OCI-LY7 (cell line): ENCODE data around the gene USHBP1.

Experiments used
- EZH2phosphoT487 ChIP-seq: fragments of 200-600 bp; sonication (generic); IDR thresholded peaks from 2 replicates; pipeline ENCODE4 v1.6.1; 2018; ENCODE audit warnings: low read depth, borderline replicate concordance, mild to moderate bottlenecking, mixed run types, antibody characterized with exemption, low read length, moderate library complexity, mixed read lengths
- TF ChIP-seq, protein P1 (sequence below): fragments of 200-600 bp; sonication (generic); conservative IDR thresholded peaks from 2 replicates; pipeline ENCODE4 v1.5.1; 2014; ENCODE audit warnings: mild to moderate bottlenecking, antibody characterized with exemption, low read length, moderate library complexity, mixed read lengths

- TF ChIP-seq, protein P1, sequence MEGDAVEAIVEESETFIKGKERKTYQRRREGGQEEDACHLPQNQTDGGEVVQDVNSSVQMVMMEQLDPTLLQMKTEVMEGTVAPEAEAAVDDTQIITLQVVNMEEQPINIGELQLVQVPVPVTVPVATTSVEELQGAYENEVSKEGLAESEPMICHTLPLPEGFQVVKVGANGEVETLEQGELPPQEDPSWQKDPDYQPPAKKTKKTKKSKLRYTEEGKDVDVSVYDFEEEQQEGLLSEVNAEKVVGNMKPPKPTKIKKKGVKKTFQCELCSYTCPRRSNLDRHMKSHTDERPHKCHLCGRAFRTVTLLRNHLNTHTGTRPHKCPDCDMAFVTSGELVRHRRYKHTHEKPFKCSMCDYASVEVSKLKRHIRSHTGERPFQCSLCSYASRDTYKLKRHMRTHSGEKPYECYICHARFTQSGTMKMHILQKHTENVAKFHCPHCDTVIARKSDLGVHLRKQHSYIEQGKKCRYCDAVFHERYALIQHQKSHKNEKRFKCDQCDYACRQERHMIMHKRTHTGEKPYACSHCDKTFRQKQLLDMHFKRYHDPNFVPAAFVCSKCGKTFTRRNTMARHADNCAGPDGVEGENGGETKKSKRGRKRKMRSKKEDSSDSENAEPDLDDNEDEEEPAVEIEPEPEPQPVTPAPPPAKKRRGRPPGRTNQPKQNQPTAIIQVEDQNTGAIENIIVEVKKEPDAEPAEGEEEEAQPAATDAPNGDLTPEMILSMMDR: no peak
- no peak for TF ChIP-seq EZH2phosphoT487
Observed at GRCh38 chr19:17213334-17213733, 51.2 kb downstream of the USHBP1 start.
